ENCODE results near the gene C10orf90.

C10orf90 gene

DNA sequence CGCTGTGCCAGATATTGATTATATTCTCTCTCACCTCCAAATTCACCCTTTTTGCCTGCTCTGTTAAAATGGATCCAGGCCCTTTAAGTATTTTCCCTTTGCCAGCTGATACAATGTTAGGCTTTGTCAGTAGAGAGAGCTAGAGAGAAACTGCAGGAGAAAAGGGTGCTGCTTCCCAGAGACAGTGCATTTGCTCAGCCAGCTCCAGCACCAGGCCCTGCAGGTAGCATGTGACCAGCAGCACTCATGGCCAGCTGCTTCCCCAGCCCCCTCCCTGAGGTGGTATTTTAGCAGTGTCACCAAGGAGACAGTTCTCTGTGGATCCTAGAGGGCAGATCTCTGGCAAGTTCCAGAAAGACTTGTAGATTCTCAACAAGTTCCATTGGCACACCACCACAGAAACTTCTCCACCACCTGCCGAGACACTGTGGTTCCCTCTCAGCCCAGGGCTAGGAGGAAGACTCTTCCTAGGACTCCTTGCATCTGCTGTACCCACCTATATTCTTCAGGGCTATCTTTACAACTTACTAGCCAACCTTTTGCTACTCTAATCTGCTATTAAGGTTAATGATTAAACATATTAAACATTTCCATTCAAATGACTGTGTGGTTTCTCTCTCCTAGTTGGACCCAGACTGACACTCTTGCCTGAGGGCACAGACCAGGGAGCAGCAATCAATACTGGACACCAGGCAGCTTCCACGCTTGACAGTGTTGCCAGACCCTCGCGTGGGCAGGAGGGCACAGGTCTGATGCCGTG, 246.6 kb downstream of the C10orf90 start:
- H3K4me1 ChIP-seq (ENCODE audit: control insufficient read depth, low read length), result no peaks in the 10 kb centered on the region
- no peak overlapping the region for H3K4me3 ChIP-seq (ENCODE audit: low read length)
- no peaks in the 10 kb centered on the region for H3K9me3 ChIP-seq (ENCODE audit: control insufficient read depth, insufficient read depth, low read length)
- no peaks in the 10 kb centered on the region for H3K79me2 ChIP-seq (ENCODE audit: control insufficient read depth, low read length)
- no peaks in the 10 kb centered on the region for H4K20me1 ChIP-seq (ENCODE audit: control insufficient read depth, insufficient read depth, low read depth, low read length)
- H3K4me2 ChIP-seq (ENCODE audit: low read length), result no peak overlapping the region
- no peaks in the 10 kb centered on the region for H3K36me3 ChIP-seq (ENCODE audit: control insufficient read depth, low read length)
- no peaks in the 10 kb centered on the region for H3F3A ChIP-seq (ENCODE audit: control insufficient read depth, insufficient read depth)
- TF ChIP-seq EZH2phosphoT487 (IDR thresholded peaks at IDR 0.05; ENCODE audit: borderline replicate concordance, low read length) (no peak), CTCF (IDR thresholded peaks at IDR 0.05; ENCODE audit: low read depth, low read length, poor library complexity, severe bottlenecking) (no peak)
- H3K9me2 ChIP-seq (replicated peaks; ENCODE audit: control insufficient read depth, low read length), result no peaks in the 10 kb centered on the region
- no peaks in the 10 kb centered on the region for H3K27me3 ChIP-seq (ENCODE audit: control insufficient read depth, low read length)
- H3K27ac ChIP-seq (ENCODE audit: low read depth, low read length), result no peak overlapping the region

- no peaks in the 10 kb centered on the region for H3K27me3 ChIP-seq (ENCODE audit: control insufficient read depth, low read length)
- H3K4me2 ChIP-seq (ENCODE audit: low read length), result no peak overlapping the region
- H3K27ac ChIP-seq (ENCODE audit: low read depth, low read length), result no peak overlapping the region
Observed at GRCh38 chr10:126422567-126422966, 247.9 kb downstream of the C10orf90 start.

GRCh38 chr10:126421756-126422256, 248.7 kb downstream of the C10orf90 start:
- H3K27ac ChIP-seq (ENCODE audit: low read depth, low read length), result no peak overlapping the region
- H3K4me3 ChIP-seq (ENCODE audit: low read length), result no peak overlapping the region
- TF ChIP-seq EZH2phosphoT487 (IDR thresholded peaks at IDR 0.05; ENCODE audit: borderline replicate concordance, low read length) (no peak), CTCF (IDR thresholded peaks at IDR 0.05; ENCODE audit: low read depth, low read length, poor library complexity, severe bottlenecking) (no peak)
- no peaks in the 10 kb centered on the region for H3K79me2 ChIP-seq (ENCODE audit: control insufficient read depth, low read length)
- no peaks in the 10 kb centered on the region for H3K27me3 ChIP-seq (ENCODE audit: control insufficient read depth, low read length)
- H3K36me3 ChIP-seq (ENCODE audit: control insufficient read depth, low read length), result no peaks in the 10 kb centered on the region
- no peaks in the 10 kb centered on the region for H4K20me1 ChIP-seq (ENCODE audit: control insufficient read depth, insufficient read depth, low read depth, low read length)
- no peaks in the 10 kb centered on the region for H3K9me3 ChIP-seq (ENCODE audit: control insufficient read depth, insufficient read depth, low read length)
- H3K4me2 ChIP-seq (ENCODE audit: low read length), result no peak overlapping the region
- H3K4me1 ChIP-seq (ENCODE audit: control insufficient read depth, low read length), result no peaks in the 10 kb centered on the region
- H3K9me2 ChIP-seq (replicated peaks; ENCODE audit: control insufficient read depth, low read length), result no peaks in the 10 kb centered on the region
- H3F3A ChIP-seq (ENCODE audit: control insufficient read depth, insufficient read depth), result no peaks in the 10 kb centered on the region

More at GRCh38 chr10:126422567-126422966, 247.9 kb downstream of the C10orf90 start:
- Histone ChIP-seq H3K36me3 (ENCODE audit: control insufficient read depth, low read length) (no peaks in the 10 kb centered on the region), H4K20me1 (ENCODE audit: control insufficient read depth, insufficient read depth, low read depth, low read length) (no peaks in the 10 kb centered on the region), H3K9me2 (replicated peaks; ENCODE audit: control insufficient read depth, low read length) (no peaks in the 10 kb centered on the region), H3F3A (ENCODE audit: control insufficient read depth, insufficient read depth) (no peaks in the 10 kb centered on the region), H3K4me3 (ENCODE audit: low read length) (no peak overlapping the region), H3K9me3 (ENCODE audit: control insufficient read depth, insufficient read depth, low read length) (no peaks in the 10 kb centered on the region), H3K4me1 (ENCODE audit: control insufficient read depth, low read length) (no peaks in the 10 kb centered on the region), H3K79me2 (ENCODE audit: control insufficient read depth, low read length) (no peaks in the 10 kb centered on the region)
- no peak for TF ChIP-seq EZH2phosphoT487 (IDR thresholded peaks at IDR 0.05; ENCODE audit: borderline replicate concordance, low read length)
- TF ChIP-seq CTCF (IDR thresholded peaks at IDR 0.05; ENCODE audit: low read depth, low read length, poor library complexity, severe bottlenecking), result no peak

Measured in DOHH2 (cell line).